Astrocyte of the cerebellum (primary cell): Measurements from ENCODE around the gene SH3TC2.

Experiments used
- DNase-seq: peaks from one replicate; pipeline ENCODE4 v3.0.0-alpha.2; 2011; ENCODE audit warnings: low read depth
- H3K4me3 ChIP-seq: 2 replicates; pipeline ENCODE4 v1.5.1; 2011; ENCODE audit warnings: mild to moderate bottlenecking, low read depth, low read length, moderate library complexity
- CTCF ChIP-seq: IDR thresholded peaks from 2 replicates; pipeline ENCODE4 v1.5.1; 2012; ENCODE audit warnings: low read length, low read depth, moderate library complexity, mild to moderate bottlenecking; ENCODE audit errors: missing control alignments
- in situ Hi-C: cut with HindIII; loops from 2 replicates; pipeline ENCODE4 v1.10.0; 2017; ENCODE audit warnings: low sequenced_read_pairs

The SH3TC2 gene

DNA sequence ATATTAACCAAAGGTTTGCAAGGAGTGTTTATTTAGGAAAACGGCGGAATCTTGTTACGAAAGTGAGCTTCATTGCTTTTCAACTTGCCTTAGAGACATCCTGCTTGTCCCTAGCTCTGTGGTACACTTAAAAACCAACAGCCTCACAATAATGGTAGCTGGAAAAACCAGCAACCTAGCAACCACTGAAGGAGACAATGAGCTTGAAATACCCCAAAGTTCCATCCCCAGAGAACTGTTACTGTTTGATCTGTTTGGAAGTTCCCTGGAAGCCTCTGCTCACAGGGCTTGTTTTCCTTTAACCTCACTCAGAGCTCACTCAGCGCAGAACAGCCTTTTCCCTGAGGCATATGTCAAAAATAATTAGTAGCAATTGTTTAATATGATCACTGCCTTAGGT is 43.2 kb downstream of the SH3TC2 start:
- in situ Hi-C loops, result loop anchor here (5.0 kb wide), 1 partner anchor 83 kb away; no protein-coding TSS in a partner anchor
- no peak for DNase-seq
- TF ChIP-seq CTCF, result no peak
- H3K4me3 ChIP-seq, result no peak overlapping the region

DNA sequence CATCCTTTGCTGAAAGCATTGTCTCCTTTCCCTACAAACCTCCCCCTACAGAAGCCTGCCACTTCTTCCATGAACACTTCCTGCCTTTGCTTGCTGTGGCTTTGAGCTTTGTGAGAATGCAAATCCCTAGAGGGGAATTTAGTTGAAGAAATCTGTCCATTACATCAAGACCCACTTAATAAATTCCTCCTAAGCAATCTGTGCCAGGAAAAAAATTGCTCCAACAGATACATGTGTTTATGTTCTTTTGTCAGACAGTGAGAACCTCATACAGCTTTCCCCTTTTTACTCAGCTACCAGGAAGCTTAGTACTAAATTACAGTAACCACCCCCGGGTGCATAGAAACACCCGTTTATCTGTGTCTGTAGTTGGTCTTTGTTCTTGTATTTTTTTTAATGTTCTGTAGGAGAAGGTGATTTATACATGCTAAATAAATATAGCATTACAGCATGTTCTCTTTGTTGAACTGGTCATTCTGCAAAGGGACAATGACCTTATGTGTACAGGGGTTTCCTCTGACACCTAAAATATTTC is 43.9 kb downstream of the SH3TC2 start:
- H3K4me3 ChIP-seq, result no peak overlapping the region
- in situ Hi-C loops, result loop anchor here (5.0 kb wide), 1 partner anchor 83 kb away; no protein-coding TSS in a partner anchor
- TF ChIP-seq CTCF, result no peak
- DNase-seq, result no peak

GRCh38 chr5:149017636-149018035 is 45.2 kb downstream of the SH3TC2 start:
- no peak for TF ChIP-seq CTCF

DNA sequence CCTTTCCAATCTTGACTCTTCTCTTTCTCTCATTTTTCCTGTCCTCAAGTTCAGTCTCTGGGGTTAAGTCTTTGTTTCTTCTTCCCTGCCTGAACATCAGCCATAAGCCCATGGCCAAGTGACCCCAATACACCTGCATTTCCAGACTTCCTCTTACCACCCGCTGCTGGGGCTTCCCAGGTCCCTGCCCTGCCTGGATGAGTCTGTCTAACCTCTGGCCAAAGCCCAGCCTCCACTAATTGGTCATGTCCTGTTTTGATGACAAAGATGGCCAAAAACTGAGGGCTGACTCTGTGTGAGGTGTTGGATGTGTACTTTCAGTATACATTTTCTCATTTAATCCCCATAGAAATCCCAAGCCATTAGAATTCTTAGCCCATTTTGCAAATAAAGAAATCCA is 47.3 kb downstream of the SH3TC2 start:
- no peak for DNase-seq
- TF ChIP-seq CTCF, result no peak
- H3K4me3 ChIP-seq, result no peak overlapping the region
- in situ Hi-C loops, result loop anchor here (5.0 kb wide), 1 partner anchor 87 kb away; no protein-coding TSS in a partner anchor

More at GRCh38 chr5:149017636-149018035, 45.2 kb downstream of the SH3TC2 start:
- DNase-seq, result no peak
- H3K4me3 ChIP-seq, result no peak overlapping the region
- in situ Hi-C loops, result loop anchor here (5.0 kb wide), 1 partner anchor 85 kb away; no protein-coding TSS in a partner anchor

GRCh38 chr5:149015126-149015525 is 47.7 kb downstream of the SH3TC2 start:
- no peak for TF ChIP-seq CTCF
- in situ Hi-C loops, result loop anchor here (5.0 kb wide), 1 partner anchor 87 kb away; no protein-coding TSS in a partner anchor
- DNase-seq, result no peak

GRCh38 chr5:149014571-149015031 is 48.3 kb downstream of the SH3TC2 start:
- in situ Hi-C loops, result loop anchor here (5.0 kb wide), 1 partner anchor 88 kb away; no protein-coding TSS in a partner anchor
- TF ChIP-seq CTCF, result no peak
- H3K4me3 ChIP-seq, result no peak overlapping the region
- DNase-seq, result no peak

More at GRCh38 chr5:149015126-149015525, 47.7 kb downstream of the SH3TC2 start:
- no peak overlapping the region for H3K4me3 ChIP-seq

GRCh38 chr5:149013796-149014195 is 49.1 kb downstream of the SH3TC2 start:
- DNase-seq, result no peak
- no peak overlapping the region for H3K4me3 ChIP-seq
- in situ Hi-C loops, result no loop called here
- TF ChIP-seq CTCF, result no peak
